HepG2 (cell line): Measurements from ENCODE around the gene CA9. TPM values are rescaled to one million over a fixed set of nuclear protein-coding genes. Genes with fewer than 3 reads are reported as not detected.

Experiments
- CENPBD1 ChIP-seq: sonication (generic); formaldehyde crosslinking; IDR thresholded peaks from 2 replicates; pipeline ENCODE4 v1.8.0; 2022; ENCODE audit warnings: missing genetic modification reagents, low read depth, mild to moderate bottlenecking, borderline replicate concordance
- CHD2 ChIP-seq: IDR thresholded peaks from 2 replicates; pipeline ENCODE4 v1.6.1; 2011; ENCODE audit warnings: low read depth, low read length, improper control_type of control experiment
- FOXK1 ChIP-seq: sonication (generic); formaldehyde crosslinking; IDR thresholded peaks from 2 replicates; pipeline ENCODE4 v1.4.0; 2020; ENCODE audit warnings: low read depth, missing genetic modification reagents, borderline replicate concordance
- HDAC1 ChIP-seq: sonication (generic); formaldehyde crosslinking; IDR thresholded peaks from 2 replicates; pipeline ENCODE4 v1.5.1; 2020; ENCODE audit warnings: mild to moderate bottlenecking, missing genetic modification reagents
- IRF2 ChIP-seq: IDR thresholded peaks from 2 replicates; pipeline ENCODE4 v1.6.1; 2018; ENCODE audit warnings: missing genetic modification reagents, missing compliant biosample characterization
- ISL2 ChIP-seq: sonication (generic); formaldehyde crosslinking; IDR thresholded peaks from 2 replicates; pipeline ENCODE4 v1.5.0; 2020; ENCODE audit warnings: missing genetic modification reagents
- PRDM10 ChIP-seq: sonication (generic); formaldehyde crosslinking; IDR thresholded peaks from 2 replicates; pipeline ENCODE4 v1.4.0; 2020; ENCODE audit warnings: low read depth, missing genetic modification reagents
- SALL1 ChIP-seq: sonication (generic); formaldehyde crosslinking; IDR thresholded peaks from 2 replicates; pipeline ENCODE4 v1.8.0; 2022; ENCODE audit warnings: mild to moderate bottlenecking, missing genetic modification reagents
- SRY ChIP-seq: sonication (generic); formaldehyde crosslinking; IDR thresholded peaks from 2 replicates; pipeline ENCODE4 v1.8.0; 2022; ENCODE audit warnings: mild to moderate bottlenecking, missing genetic modification reagents
- ZNF136 ChIP-seq: sonication (generic); formaldehyde crosslinking; IDR thresholded peaks from 2 replicates; pipeline ENCODE4 v1.8.1; 2022; ENCODE audit warnings: low read depth, mild to moderate bottlenecking, moderate library complexity, missing genetic modification reagents
- ZNF276 ChIP-seq: sonication (generic); formaldehyde crosslinking; IDR thresholded peaks from 2 replicates; pipeline ENCODE4 v1.4.0; 2020; ENCODE audit warnings: mild to moderate bottlenecking, low read depth, missing genetic modification reagents
- polyA plus RNA-seq, 8 experiments: library from polyadenylated mRNA; depleted of rRNA in 3 of 8; stranded (reverse) in 7 of 8; unstranded in 1 of 8; fragments of >200 nt; fragmentation: Illumina TruSeq in 4 of 8; extraction: Trizol in 4 of 8; gene quantifications; 2 replicates each; pipeline versions ENCODE4 v1.2.1 to v1.2.3, GENCODE V29; 2011 to 2016; ENCODE audit warnings: low read depth in 4 of 8, missing spikeins in 1 of 8, mixed read lengths in 1 of 8; ENCODE audit not compliant: insufficient read depth in 1 of 8
- total RNA-seq, 5 experiments: library from RNA; depleted of rRNA; stranded (reverse); fragments of >200 nt; fragmentation: Illumina TruSeq; extraction: Trizol; gene quantifications; 2 replicates each; pipeline ENCODE4 v1.2.3, GENCODE V29; 2016; ENCODE audit warnings: low read depth in 1 of 5
- TF ChIP-seq, protein P1 (sequence below): sonication (generic); formaldehyde crosslinking; conservative IDR thresholded peaks from 2 replicates; pipeline ENCODE4 v1.4.0; 2020; ENCODE audit warnings: missing genetic modification reagents

Gene CA9
- total and polyA plus RNA-seq, 2 of the 13 experiments (the other 11 are each of a cell fraction or from before 2014, with no cell fraction given), result 0.13 to 152 TPM

DNA sequence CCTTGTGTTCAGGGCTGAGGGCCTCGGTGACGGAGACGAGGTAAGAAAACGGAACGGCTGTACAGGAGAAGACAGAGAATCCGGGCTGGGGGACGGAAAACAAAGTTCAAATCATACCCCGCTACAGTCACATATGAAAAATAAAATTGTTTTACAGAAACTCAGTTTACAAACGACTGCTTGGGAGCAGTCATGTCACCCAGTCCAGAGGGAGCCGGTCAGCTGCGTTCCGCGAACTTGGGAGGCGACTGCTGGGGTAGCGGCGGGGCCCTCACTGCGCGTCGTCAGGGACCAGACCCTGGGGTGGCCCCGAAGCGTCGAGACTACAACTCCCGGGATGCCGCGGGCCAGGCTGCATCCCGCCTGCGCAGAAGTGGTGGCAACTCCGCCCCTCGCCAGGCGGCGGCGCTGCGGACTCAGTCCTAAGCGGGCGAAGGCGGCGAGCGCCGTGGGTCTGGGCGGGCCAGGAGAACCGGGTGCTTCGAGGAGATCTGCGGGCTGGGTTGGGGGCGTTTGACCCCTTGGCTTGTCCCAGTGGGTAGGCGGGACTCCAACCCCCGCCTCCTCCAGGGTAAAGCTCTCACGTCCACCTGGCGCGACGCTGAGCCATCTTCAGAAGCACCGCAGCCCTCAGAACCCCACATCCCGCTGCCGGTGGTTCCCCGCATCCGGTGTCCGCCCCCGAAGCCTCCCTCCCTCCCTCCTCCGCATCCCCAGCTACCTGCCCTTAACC lies 27.0 kb upstream of the CA9 start (continued):
- no peak for TF ChIP-seq ZNF276 (CRISPR knock-in tag)
- TF ChIP-seq CHD2, result no peak
- TF ChIP-seq ISL2 (CRISPR knock-in tag), result 0 out of 2 replicates have a peak, but pooled peaks have one; percentile 22
- peak; percentile 38; the same call in 1 of the 2 replicates for TF ChIP-seq ZNF136
- TF ChIP-seq HDAC1 (CRISPR knock-in tag), result peak; percentile 66
- TF ChIP-seq IRF2 (CRISPR knock-in tag), result peak; percentile 91
- peak; percentile 80; the same call in 1 of the 2 replicates for TF ChIP-seq CENPBD1 (CRISPR knock-in tag)
- TF ChIP-seq, protein P1, sequence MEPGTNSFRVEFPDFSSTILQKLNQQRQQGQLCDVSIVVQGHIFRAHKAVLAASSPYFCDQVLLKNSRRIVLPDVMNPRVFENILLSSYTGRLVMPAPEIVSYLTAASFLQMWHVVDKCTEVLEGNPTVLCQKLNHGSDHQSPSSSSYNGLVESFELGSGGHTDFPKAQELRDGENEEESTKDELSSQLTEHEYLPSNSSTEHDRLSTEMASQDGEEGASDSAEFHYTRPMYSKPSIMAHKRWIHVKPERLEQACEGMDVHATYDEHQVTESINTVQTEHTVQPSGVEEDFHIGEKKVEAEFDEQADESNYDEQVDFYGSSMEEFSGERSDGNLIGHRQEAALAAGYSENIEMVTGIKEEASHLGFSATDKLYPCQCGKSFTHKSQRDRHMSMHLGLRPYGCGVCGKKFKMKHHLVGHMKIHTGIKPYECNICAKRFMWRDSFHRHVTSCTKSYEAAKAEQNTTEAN (CRISPR knock-in tag), result 0 out of 2 replicates have a peak, but pooled peaks have one; percentile 54
- peak; percentile 65 for TF ChIP-seq SALL1 (CRISPR knock-in tag)
- TF ChIP-seq FOXK1, result peak; percentile 46; the same call in 1 of the 2 replicates
- TF ChIP-seq PRDM10 (CRISPR knock-in tag), result 0 out of 2 replicates have a peak, but pooled peaks have one; percentile 34
- peak; percentile 86; the same call in 1 of the 2 replicates for TF ChIP-seq SRY
